Uterus (tissue), 4 donors: ENCODE data around the gene PFKL. TPM values are rescaled to one million over a fixed set of nuclear protein-coding genes. Genes with fewer than 3 reads are reported as not detected.

ENCODE experiments used
- DNase-seq, 2 donors: peaks; one replicate each; pipeline ENCODE4 v3.0.0-alpha.2; 2019 to 2020
- H3K27ac ChIP-seq, 2 donors: fragments of 200-600 bp; sonication (generic); 1 replicate in 1 of 2; 2 replicates in 1 of 2; pipeline ENCODE4 v1.5.1; 2016 to 2018
- H3K27me3 ChIP-seq, 2 donors: fragments of 200-600 bp; sonication (generic); one replicate each; pipeline ENCODE4 v1.5.1; 2018 to 2019; ENCODE audit warnings: control low read depth in 1 of 2
- H3K36me3 ChIP-seq, 2 donors: fragments of 200-600 bp; sonication (generic); one replicate each; pipeline ENCODE4 v1.5.1; 2019; ENCODE audit warnings: control low read depth in 1 of 2
- H3K4me1 ChIP-seq, 2 donors: fragments of 200-600 bp; sonication (generic); one replicate each; pipeline ENCODE4 v1.5.1; 2018 to 2019; ENCODE audit warnings: control low read depth in 1 of 2
- H3K4me3 ChIP-seq, 2 donors: fragments of 200-600 bp; sonication (generic); 1 replicate in 1 of 2; 2 replicates in 1 of 2; pipeline ENCODE4 v1.5.1; 2018 to 2019; ENCODE audit warnings: mild to moderate bottlenecking in 1 of 2
- H3K9me3 ChIP-seq, 2 donors: fragments of 200-600 bp; sonication (generic); one replicate each; pipeline ENCODE4 v1.5.1; 2019; ENCODE audit warnings: control low read depth in 1 of 2
- CTCF ChIP-seq, 4 experiments: fragments of 200-600 bp in 2 of 4; fragments of 450-650 bp in 2 of 4; sonication (generic) in 2 of 4; IDR thresholded peaks; one replicate each; pipeline ENCODE4 v1.5.1; 2016 to 2019; ENCODE audit warnings: antibody characterized with exemption in 4 of 4, mild to moderate bottlenecking in 2 of 4, moderate library complexity in 1 of 4
- POLR2A ChIP-seq, 2 donors: fragments of 450-650 bp; IDR thresholded peaks; one replicate each; pipeline ENCODE4 v1.6.1; 2016; ENCODE audit warnings: antibody characterized with exemption in 2 of 2, mild to moderate bottlenecking in 1 of 2, moderate library complexity in 1 of 2
- intact Hi-C: fragments of 100-400 bp; cut with DNase I; formaldehyde crosslinking; loops from one replicate; pipeline ENCODE4 v1.15.1; 2023; ENCODE audit warnings: low total_unique reads
- total RNA-seq, 4 donors: library from RNA; depleted of rRNA in 3 of 4; stranded (reverse); fragments of >200 nt in 3 of 4; gene quantifications; one replicate each; pipeline versions ENCODE4 v1.1.0 to v1.2.4, GENCODE V29; 2014 to 2023
- donor health status: DM: yes; HTN: yes; CAD: no.

The PFKL gene
- total RNA-seq, 4 donors from 2014 or later, result 36.5 to 144 (median 75.4) TPM

- Histone ChIP-seq H3K27me3 (peaks cover 3 to 5% of the 10 kb centered on the region in 2 donors), H3K9me3 (no peaks in the 10 kb centered on the region), H3K4me3 (no peak overlapping the region), H3K36me3 (no peaks in the 10 kb centered on the region), H3K27ac (no peak overlapping the region), H3K4me1 (no peaks in the 10 kb centered on the region)
- TF ChIP-seq POLR2A (IDR thresholded peaks at IDR 0.05) (no peak), CTCF (IDR thresholded peaks at IDR 0.05) (no peak)
- intact Hi-C loops, result loop anchor here (10.0 kb wide), 1 partner anchor 455 kb away; the partner anchor contains the start of gene UBE2G2
- DNase-seq, result no peak
Observed at GRCh38 chr21:44349847-44350772, 50.3 kb downstream of the PFKL start.

- no peak overlapping the region for H3K4me3 ChIP-seq
- TF ChIP-seq POLR2A (IDR thresholded peaks at IDR 0.05) (no peak), CTCF (IDR thresholded peaks at IDR 0.05) (no peak)
- peaks cover 3 to 5% of the 10 kb centered on the region in 2 donors for H3K27me3 ChIP-seq
- no peaks in the 10 kb centered on the region for H3K36me3 ChIP-seq
- H3K9me3 ChIP-seq, result no peaks in the 10 kb centered on the region
- intact Hi-C loops, result no loop called here
- no peak overlapping the region for H3K27ac ChIP-seq
- H3K4me1 ChIP-seq, result no peaks in the 10 kb centered on the region
- no peak for DNase-seq
Observed at GRCh38 chr21:44350773-44351481, 51.1 kb downstream of the PFKL start.

GRCh38 chr21:44351535-44352252, 51.8 kb downstream of the PFKL start:
- no peak for DNase-seq
- Histone ChIP-seq H3K4me3 (no peak overlapping the region), H3K36me3 (no peaks in the 10 kb centered on the region), H3K27ac (no peak overlapping the region), H3K9me3 (no peaks in the 10 kb centered on the region), H3K4me1 (no peaks in the 10 kb centered on the region), H3K27me3 (peaks cover 3 to 5% of the 10 kb centered on the region in 2 donors)
- intact Hi-C loops, result no loop called here
- no peak for TF ChIP-seq CTCF (IDR thresholded peaks at IDR 0.05)
- TF ChIP-seq POLR2A (IDR thresholded peaks at IDR 0.05), result no peak

GRCh38 chr21:44352253-44352860, 52.5 kb downstream of the PFKL start:
- no peak overlapping the region for H3K4me3 ChIP-seq
- H3K36me3 ChIP-seq, result no peaks in the 10 kb centered on the region
- DNase-seq, result no peak
- no peaks in the 10 kb centered on the region for H3K4me1 ChIP-seq
- H3K9me3 ChIP-seq, result no peaks in the 10 kb centered on the region
- TF ChIP-seq POLR2A (IDR thresholded peaks at IDR 0.05) (no peak), CTCF (IDR thresholded peaks at IDR 0.05) (no peak)
- peaks cover 3 to 5% of the 10 kb centered on the region in 2 donors for H3K27me3 ChIP-seq
- no peak overlapping the region for H3K27ac ChIP-seq
- intact Hi-C loops, result no loop called here
